Stimulated activated CD4-positive, alpha-beta T cell treated with anti-CD3 and anti-CD28 coated beads, Interleukin-12 subunit alpha, Interleukin-12 subunit beta, amount 100 ng/mL, for 24 hours (primary cell): Measurements from ENCODE around the gene KCNMA1.
"Not testable (repeated sequence)": the region's sequence is repeated elsewhere in the genome, so short reads cannot be mapped to it uniquely, and the experiment has no call there.

Experiments
- DNase-seq, 2 experiments: peaks; one replicate each; pipeline ENCODE4 v3.0.0-alpha.2; 2020; ENCODE audit warnings: low read depth in 2 of 2

Gene KCNMA1

DNA sequence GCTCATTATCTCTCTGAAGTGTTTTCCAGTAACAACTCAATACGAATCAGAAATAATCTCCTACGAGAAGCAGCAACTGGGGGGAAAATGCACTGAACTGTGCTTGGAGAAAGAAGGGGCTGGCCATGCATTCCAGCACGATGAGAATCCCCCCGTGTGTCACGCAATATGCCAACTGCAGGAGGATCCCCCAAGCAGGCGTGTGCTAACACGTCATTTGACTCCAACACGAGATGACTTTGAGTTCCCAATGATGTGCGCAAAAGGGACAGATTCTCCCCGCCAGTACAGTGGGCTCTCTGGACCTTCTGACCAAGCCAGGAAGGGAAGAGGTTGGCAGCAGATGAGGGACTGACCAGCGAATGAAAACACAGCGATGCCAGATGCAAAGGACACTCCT, 105.5 kb downstream of the KCNMA1 start:
- no peak for DNase-seq

GRCh38 chr10:77531441-77532001, 106.1 kb downstream of the KCNMA1 start:
- no peak for DNase-seq

GRCh38 chr10:77530011-77530410, 107.6 kb downstream of the KCNMA1 start:
- DNase-seq = no peak

DNA sequence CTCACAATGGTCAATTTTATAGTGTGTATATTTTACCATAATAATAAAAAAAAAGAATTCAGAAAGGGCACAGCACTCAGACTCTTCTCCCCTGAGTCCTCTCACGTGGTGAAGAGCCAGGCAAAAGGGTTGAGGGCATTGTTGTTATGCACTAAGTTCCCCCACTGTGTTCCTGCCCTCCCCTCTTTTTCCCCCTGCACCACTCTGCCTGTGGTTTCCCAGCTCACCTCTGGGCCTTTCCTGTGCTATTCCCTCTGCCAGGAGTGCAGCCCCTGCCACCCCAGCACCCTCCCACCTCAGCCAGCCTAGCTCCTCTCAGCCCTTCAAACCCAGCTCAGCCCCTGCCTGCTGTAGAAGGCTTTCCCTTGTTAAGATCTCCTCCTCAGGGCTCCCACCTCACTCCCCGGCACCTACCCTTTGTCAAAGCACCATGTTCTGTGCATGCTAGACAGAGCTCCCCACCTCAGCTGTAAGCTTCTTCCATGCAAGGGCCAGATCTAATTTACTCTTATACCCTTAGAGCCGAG, 108.5 kb downstream of the KCNMA1 start:
- DNase-seq = no peak

- DNase-seq = no peak
Measured at GRCh38 chr10:77527839-77528238, 109.8 kb downstream of the KCNMA1 start.

- DNase-seq = no peak
Measured at GRCh38 chr10:77526868-77527617, 110.6 kb downstream of the KCNMA1 start.

- no peak for DNase-seq
Measured at GRCh38 chr10:77524281-77524711, 113.3 kb downstream of the KCNMA1 start.

- no peak for DNase-seq
Measured at GRCh38 chr10:77522268-77522809, 115.3 kb downstream of the KCNMA1 start.

DNA sequence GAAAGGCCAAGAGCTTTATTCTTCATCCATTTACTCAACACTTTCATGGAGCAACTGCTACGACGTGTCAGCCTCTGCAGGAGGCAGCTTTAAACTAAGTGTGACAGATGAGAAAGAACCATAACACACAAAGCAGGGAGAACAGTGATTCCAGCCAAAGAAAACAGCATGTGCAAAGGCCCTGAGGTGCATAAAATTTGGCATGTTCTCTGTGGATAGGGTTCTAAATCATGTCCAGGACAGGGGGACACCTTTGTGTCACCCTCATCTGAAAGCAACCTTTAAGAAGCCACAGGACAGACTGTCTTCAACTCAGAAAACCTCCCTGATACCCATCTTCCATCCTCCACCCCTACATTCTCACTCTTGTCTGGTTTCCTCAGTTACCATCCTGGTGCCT, 116.6 kb downstream of the KCNMA1 start:
- no peak for DNase-seq

GRCh38 chr10:77520290-77520689, 117.3 kb downstream of the KCNMA1 start:
- DNase-seq = no peak

- DNase-seq = not testable (repeated sequence)
Measured at GRCh38 chr10:77519791-77520190, 117.8 kb downstream of the KCNMA1 start.

DNA sequence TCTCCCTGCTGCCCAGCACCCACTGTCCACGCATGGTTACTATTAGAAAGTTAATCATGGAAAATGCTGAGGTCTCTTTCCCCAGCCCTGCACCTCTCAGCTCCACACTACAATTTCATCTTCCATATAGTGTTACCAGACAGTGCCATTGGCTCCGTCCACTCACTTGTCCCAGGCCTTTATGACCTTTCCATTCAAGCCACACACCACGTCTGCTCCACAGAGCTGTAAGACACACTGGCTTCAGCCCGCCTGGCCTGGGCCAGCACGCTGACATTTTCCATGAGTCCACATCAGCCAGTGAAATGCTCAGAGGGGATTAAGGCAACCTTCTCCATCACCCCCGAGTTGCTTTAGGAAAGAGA, 118.7 kb downstream of the KCNMA1 start:
- DNase-seq = no peak

DNA sequence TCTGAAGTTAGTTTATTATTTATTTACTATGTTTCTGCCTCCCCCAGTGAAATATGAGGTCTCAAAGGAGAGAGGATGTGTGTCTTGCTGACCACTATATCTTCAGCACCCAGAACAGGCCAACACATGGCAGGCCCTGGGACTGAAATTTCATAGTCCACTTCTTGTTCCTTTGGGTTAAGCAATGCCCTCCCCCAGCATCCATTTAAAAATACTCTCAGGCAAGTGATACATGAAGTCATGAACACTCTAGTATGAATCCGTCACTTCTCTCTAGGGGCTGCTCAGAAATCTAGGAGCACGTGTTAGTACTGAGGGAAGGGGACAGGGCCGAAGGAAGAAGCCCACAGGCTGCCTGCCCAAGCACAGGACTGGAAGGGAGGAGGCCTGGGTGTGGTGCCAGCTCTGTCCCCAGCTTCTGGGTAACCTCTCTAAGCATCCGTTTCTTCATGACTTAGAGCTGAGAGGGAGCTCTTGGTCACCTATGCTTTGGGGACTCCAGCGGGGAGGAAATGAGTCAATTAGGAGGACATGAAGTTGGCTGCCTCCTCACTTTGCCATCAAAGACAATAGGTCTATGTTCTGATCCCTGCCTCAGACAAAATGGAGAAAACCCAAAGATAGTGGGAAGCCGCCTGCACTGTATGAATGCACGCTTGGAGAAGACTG, 119.2 kb downstream of the KCNMA1 start:
- no peak for DNase-seq

- DNase-seq = no peak
Measured at GRCh38 chr10:77516575-77516974, 121.0 kb downstream of the KCNMA1 start.

DNA sequence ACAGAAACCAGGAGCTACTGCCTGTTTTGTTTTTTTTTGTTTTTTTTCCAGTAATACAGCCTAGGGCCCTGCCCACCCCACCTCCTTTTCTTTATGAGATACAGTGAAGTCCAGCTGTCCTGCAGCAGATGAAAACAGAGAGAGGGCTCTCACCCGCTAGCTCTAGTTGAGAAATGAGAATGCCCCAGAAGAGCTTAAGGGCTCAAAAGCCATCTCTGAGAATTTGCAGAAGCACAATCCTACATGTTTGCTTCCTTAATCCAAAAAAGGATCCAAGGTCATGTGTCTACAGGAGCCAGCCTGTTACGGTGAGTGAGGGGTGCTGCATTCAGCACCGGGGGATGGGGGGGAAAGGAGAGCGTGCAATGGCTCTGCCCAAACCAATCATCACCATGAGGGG, 122.7 kb downstream of the KCNMA1 start:
- no peak for DNase-seq

DNA sequence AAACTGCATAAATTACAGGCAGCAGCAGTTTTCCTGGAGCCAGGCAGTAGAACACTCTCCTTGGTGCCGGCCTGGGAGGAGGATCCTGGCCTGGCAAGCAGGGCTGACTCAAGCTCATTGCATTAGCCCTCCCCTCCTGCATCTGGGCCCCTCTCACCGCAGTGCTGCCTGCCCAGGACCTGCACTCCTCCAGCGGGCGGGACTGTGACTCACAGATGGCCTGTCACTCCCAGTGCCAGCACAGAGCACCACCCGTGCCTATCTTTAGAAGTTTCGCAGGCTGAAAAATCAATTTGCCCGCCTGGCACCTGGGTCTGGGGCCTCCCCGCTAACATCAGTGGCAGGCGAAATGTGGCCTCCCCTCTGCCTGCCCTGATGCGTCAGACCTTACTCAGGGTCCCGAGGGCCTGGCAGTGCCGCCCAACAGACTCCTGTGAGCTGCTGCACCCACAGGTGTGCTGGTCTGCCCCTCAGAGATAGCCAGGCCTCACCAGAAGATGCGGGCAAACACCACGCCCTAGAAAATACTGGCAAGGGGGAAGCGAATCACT, 123.8 kb downstream of the KCNMA1 start:
- DNase-seq = no peak

- DNase-seq = no peak
Measured at GRCh38 chr10:77513220-77513619, 124.4 kb downstream of the KCNMA1 start.

- DNase-seq = no peak
Measured at GRCh38 chr10:77512219-77512578, 125.4 kb downstream of the KCNMA1 start.

DNA sequence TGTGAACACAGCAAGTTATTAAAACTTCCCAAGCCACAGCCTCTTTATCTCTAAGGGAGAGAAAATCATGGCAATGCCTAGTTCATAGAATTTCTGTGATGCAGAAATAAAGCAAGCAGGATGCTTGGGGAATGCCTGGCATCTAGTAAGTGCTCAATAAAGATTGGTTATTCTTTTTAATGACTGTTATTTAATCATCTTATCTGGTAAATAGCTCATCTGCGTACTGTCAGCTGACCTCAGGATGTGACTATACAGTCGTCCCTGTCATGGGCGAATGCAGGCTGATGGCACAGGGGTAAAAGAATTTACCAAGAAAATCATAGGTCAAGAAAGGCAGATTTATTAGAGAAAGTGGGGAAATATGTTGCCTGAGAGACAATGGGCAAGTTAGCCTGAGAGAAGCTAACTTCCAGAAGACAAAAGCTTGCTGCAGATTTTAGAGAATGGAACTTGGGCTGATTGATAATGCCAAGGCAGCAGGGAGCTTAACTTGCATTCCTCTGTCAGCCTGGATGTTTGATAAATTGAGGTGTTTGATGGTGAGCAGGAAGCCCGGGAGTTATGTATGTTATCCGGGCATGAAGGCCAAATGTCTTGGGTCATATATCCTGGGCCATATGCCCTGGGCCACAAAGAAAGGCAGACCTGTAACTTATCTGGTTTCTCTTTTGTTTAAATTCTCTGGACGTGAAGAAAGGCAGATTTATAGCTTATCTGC, 126.0 kb downstream of the KCNMA1 start:
- no peak for DNase-seq

GRCh38 chr10:77510695-77511094, 126.9 kb downstream of the KCNMA1 start:
- DNase-seq = no peak

GRCh38 chr10:77510294-77510693, 127.3 kb downstream of the KCNMA1 start:
- no peak for DNase-seq

- no peak for DNase-seq
Measured at GRCh38 chr10:77509391-77509790, 128.2 kb downstream of the KCNMA1 start.
